ENCODE results near the gene TBC1D26.
"Not testable (repeated sequence)": the region's sequence is repeated elsewhere in the genome, so short reads cannot be mapped to it uniquely, and the experiment has no call there.

Gene TBC1D26

GRCh38 chr17:15731900-15732299 is at the start of gene TBC1D26:
TBC1D26 (plus strand) TSS chr17:15732283; CDS start chr17:15735349, 3,066 bp downstream.
- DNase-seq (ENCODE audit: low read depth): not testable (repeated sequence)

DNA sequence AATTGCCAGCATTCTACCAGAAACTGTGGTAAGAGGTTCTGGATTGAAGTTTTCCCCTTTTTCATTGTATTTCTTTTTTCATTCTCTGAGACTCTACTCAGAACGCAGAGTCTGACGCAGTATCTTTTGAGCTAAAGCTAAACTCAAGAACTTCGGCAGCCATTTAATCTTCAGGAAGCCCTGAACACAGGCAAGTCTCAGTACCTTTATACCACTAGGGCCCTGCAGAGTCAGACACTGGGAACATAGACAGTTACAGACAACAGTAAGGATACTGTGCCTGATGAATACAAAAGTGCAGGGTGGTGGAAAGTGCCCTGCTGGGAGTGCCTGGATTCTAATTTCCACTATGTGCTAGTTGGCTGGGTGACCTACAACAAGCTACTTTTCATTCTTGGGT is 48.9 kb upstream of the TBC1D26 start:
- DNase-seq (ENCODE audit: low read depth): not testable (repeated sequence)

GRCh38 chr17:15683824-15684478 is 48.1 kb upstream of the TBC1D26 start, which contains the start of gene TRIM16:
TRIM16 (minus strand) TSS chr17:15684311; CDS start chr17:15651609, 32,702 bp downstream.
- peak; percentile 64 for DNase-seq (ENCODE audit: low read depth)

- DNase-seq (ENCODE audit: low read depth): not testable (repeated sequence)
Observed at GRCh38 chr17:15687494-15687893, 44.6 kb upstream of the TBC1D26 start.

GRCh38 chr17:15698967-15699366 is 33.1 kb upstream of the TBC1D26 start:
- DNase-seq (ENCODE audit: low read depth): not testable (repeated sequence)

DNA sequence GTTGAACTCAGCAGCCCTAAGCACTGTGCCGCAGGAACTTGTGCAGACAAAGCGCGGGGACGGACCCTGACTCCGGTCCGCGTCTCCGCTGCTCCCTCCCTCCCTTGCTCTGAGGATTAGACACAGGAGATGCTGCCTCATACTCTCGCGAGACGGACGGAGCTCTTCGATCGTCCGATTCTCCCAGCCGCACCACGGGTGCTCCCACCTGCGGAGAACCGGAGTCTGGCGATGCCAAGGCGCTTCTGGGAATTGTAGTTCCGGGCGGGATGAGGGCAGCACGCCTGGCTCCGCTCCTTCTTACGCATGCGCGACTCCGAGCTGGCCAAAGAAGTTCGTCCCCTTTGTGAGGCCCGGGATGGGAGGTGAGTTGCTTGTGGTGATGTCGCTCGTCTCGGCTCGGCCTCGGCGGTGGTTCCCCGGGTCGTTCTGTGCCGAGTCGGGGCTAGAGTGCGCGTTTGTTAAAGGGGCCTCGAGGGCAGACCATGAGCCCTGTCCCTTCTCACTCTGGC is 32.6 kb upstream of the TBC1D26 start, which contains the start of gene ZNF286A:
TSS of gene ZNF286A (plus strand) at position 340 of the 512 bp plus-strand sequence. CDS start 578 bp downstream, outside the sequence.
- DNase-seq (ENCODE audit: low read depth): peak; percentile 83

DNA sequence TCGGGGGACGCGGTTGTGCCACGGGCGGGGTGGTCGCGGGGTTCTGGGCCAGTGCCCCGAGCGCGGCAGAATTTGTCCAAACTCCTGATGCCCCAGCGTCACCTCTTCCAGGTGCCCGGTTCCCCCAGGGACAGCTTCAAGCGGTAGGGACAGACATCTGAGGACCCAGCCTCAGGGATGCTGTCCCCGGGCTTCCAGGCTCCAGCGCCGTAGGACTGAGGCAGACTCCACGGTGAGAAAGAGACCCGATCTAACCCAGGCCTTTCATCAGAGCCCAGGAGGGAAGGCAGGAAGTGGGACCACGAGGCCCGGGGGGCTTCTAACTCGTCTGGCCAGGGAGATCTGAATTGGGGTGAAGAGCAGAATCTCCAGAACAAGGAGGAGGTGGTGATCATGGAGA is 32.1 kb upstream of the TBC1D26 start:
- DNase-seq (ENCODE audit: low read depth): not testable (repeated sequence)

DNA sequence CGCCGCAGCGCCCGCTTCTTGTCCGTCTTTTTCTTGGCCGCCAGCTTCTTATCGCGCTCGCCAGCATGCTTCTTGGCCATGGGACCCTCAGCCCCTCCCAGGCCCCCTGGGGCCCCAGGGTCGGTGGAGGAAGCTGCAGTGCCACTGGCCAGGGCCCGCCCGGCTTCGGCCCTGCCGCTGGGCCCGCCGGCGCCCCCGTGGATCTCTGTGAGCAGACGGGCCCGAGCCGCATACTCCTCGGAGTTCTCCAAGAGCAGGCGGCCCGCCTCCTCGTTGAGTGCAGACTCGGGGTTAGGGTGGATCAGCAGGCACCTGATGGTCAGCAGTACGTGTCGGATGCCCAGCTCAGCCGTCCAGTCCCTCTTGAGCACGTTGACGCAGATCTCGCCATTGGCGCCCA is 27.8 kb upstream of the TBC1D26 start:
- not testable (repeated sequence) for DNase-seq (ENCODE audit: low read depth)

DNA sequence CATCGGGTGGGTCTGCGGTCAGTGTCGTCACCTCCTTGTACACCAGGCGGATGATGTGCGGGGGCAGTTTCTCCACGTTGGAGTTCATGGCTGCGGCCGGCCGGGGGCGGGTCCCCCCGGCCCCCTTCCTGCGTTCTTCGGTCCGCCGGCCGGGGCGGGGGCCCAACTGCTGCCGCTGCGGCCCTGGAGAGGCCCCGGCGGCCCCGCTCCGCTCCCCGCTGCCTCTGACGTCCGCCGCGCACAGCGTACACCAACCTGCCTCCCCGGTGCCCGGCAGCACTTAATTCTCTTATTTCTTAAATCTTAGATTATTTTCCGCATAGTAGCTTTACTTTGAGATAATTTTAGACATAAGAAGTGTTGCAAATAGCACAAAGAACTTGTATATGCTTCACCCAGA is 27.3 kb upstream of the TBC1D26 start:
- not testable (repeated sequence) for DNase-seq (ENCODE audit: low read depth)

GRCh38 chr17:15708879-15709278 is 23.2 kb upstream of the TBC1D26 start:
- DNase-seq (ENCODE audit: low read depth): not testable (repeated sequence)

GRCh38 chr17:15716601-15717563 is 15.2 kb upstream of the TBC1D26 start:
- DNase-seq (ENCODE audit: low read depth): not testable (repeated sequence)

DNA sequence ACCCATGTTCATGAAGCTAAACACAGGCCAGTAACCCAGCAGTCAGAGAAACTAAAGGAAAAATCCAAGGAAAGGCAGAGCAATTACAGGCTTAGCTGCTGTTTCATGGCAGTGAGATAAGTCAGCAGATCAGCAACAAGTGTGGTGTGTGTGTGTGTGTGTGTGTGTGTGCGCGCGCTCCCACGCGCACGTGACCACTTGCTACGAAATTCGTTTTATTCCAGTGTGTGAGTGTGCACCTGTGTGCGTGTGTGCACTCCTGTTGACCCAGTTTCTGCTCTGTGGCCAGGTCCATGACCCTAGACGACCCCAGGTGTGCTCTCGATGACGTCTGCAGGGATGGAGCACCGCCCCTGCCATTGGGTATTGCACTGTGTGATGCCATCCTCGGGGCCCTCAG is 1.5 kb upstream of the TBC1D26 start:
- not testable (repeated sequence) for DNase-seq (ENCODE audit: low read depth)

DNA sequence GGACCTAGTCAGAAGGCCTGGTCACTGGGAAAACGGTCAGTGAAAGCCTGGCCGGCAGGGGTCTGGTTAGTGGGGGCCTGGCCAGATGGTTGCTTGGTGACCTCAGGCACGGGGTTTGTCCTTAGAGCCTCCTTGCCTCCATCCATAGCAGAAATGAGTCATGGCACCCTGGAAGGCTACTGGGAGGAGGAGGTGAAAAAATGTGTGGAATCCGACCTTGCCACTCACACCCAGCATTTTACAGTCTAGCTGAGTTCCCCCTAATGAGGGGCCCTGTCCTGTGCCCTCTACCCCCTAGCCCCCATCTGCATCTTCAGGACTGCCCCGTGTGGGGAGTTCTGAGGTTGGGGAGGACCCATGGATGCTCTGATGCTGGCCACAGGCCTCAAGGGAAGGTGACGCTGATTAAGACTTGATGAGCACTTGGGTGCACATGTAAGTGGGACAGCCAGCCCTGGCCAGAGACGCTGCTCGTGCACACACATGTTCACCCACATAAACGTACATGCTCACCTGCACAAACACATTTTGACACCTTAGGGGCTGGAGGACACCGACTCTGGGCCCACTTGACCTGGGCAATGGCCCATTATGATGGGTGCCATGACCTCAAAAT is 1.2 kb downstream of the TBC1D26 start:
- not testable (repeated sequence) for DNase-seq (ENCODE audit: low read depth)

- DNase-seq (ENCODE audit: low read depth): not testable (repeated sequence)
Observed at GRCh38 chr17:15736578-15736977, 4.5 kb downstream of the TBC1D26 start.

DNA sequence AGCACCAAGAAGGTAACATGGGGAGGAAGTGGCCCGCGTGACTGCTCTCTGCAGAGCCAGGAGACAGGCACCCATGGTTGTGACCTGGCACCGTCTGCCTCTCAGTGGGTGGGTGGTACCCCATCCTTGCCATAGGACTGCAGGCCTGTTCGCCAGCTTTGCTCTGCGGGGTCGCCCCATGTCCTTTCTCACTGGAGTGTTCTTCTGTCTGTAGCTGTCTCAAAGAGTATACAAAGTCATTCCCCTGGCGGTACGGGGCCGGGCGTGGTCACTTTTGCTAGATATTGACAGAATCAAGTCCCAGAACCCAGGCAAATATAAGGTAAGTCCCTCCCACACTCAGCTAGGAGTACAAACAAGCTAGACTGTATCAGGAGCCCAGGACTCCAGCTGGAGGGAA is 6.0 kb downstream of the TBC1D26 start:
- no peak for DNase-seq (ENCODE audit: low read depth)

DNA sequence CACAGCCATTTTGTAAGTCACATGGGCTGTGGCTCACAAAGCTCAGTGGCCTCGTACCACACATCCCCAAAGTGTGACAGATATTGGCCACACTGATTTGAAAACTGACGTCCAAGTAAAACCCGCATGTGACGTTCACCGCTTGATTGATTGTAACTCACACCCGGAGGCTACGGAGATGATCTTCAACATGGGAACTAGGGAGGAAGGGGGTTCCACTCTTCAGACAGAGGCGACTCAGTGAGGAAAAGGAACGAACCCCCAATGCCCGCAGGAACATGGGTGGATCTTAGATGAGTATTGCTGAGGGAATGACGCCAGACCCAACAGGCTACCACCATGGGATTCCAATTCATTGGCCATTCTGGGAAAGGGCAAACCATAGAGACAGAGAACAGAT is 7.2 kb downstream of the TBC1D26 start:
- not testable (repeated sequence) for DNase-seq (ENCODE audit: low read depth)

DNA sequence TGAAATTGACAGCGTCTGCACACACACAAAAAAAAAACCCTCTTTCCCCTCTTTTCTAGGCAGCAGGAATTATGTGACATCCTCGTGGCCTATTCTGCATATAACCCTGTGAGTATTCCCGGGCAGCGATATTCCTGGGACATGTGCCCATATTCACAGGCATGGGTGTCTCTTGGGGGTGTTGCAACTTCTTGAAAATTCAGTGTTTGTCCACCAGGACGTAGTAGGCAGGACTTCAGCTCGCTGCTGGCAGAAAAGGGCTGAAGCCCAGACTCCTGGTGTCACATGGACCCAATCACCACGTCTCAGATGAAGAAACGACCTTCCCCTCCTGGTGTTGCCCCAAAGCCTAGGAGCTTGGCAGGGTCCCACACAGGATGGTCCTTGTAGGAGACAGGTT is 8.0 kb downstream of the TBC1D26 start:
- not testable (repeated sequence) for DNase-seq (ENCODE audit: low read depth)

DNA sequence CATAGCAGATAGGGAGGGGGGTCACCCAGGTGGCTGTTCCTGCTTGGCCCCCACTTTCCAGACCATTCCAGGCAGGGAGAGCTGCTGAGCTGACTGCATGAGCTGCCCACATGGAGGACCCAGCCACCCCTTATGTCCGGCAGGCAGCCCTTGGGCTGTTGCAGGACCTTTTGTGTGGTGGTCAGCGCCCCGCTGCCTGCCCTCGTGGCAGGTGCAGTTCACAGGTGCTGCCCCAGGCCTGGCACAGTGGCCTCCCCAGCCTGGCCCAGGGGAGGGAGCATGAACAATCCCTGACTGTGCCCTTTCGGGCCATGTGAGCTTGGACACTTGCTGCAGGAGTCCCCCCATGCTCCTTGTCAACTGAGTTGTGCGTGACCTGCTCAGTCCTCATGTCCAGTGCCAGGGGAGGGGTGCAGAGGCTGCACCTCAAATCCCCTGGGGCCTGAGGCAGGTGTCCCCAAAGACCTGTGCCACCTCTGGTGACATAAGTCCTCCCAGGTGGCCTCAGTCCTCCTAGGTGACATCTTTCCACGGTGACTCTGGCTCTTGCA is 8.6 kb downstream of the TBC1D26 start:
- no peak for DNase-seq (ENCODE audit: low read depth)

DNA sequence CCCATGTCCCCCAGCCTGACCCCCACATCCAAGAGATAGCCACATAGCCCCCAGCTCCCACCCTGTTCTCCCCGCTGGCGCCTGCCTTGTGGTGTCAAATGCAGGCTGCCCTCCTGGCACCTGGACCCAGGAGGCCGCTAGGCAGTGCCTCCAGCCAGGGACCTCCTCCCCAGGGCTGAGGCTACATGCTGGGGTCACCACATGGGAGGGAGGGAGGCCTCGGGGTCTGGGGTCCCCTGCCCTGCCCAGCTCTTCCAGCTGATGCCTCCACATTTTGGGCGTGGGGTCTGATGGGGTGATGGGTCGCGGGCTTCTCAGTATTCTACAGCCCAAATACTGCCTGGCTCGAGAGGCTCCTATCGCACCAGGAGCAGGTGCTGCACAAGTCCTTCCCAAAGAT is 9.5 kb downstream of the TBC1D26 start:
- DNase-seq (ENCODE audit: low read depth): no peak

- no peak for DNase-seq (ENCODE audit: low read depth)
Observed at GRCh38 chr17:15742051-15742795, 10.1 kb downstream of the TBC1D26 start.

GRCh38 chr17:15742921-15743320 is 10.8 kb downstream of the TBC1D26 start:
- no peak for DNase-seq (ENCODE audit: low read depth)
